ENCODE measurements around the gene LMTK2. TPM values are rescaled to one million over a fixed set of nuclear protein-coding genes. Genes with fewer than 3 reads are reported as not detected.

LMTK2 gene
- total RNA-seq, 1 donor from 2014 or later = 21.6 TPM

- Histone ChIP-seq H3K27ac (no peak overlapping the region), H3K4me1 (peaks cover 32% of the 10 kb centered on the region), H3K4me3 (no peak overlapping the region), H3K36me3 (peaks cover 0 to 14% of the 10 kb centered on the region in 2 donors), H3K9me3 (no peaks in the 10 kb centered on the region), H3K27me3 (no peaks in the 10 kb centered on the region)
- DNase-seq (ENCODE audit: extremely low spot score in 2 of 2) = no peak
- intact Hi-C loops (cut with DNase I) = no loop called here
- TF ChIP-seq CTCF (IDR thresholded peaks at IDR 0.05) (no peak), POLR2AphosphoS5 (IDR thresholded peaks at IDR 0.05; ENCODE audit: insufficient read depth in 1 of 2, low read depth in 1 of 2) (no peak), POLR2A (IDR thresholded peaks at IDR 0.05) (no peak)
Measured at GRCh38 chr7:98249106-98249505, 142.4 kb downstream of the LMTK2 start.

DNA sequence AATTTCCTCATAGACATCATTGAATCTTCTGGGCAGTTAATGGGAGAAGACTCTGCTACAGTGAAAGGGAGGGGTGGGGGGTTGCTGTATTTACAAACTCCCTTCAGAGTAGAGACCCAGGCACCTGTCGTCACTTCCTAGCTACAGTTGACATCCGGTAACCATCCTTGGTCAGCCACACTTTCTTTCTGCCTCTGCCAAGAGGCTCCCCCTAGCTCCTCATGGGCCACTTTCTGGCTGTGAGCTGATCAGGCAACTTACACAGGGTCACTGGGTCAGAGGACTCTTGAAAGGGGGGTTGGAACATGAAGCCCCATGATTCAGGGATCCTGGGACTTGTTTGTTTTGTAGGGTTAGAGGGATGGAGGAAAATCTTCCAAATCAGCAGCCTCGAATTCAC, 144.1 kb downstream of the LMTK2 start:
- TF ChIP-seq POLR2AphosphoS5 (IDR thresholded peaks at IDR 0.05; ENCODE audit: insufficient read depth in 1 of 2, low read depth in 1 of 2) = no peak
- no peak for TF ChIP-seq POLR2A (IDR thresholded peaks at IDR 0.05)
- TF ChIP-seq CTCF (IDR thresholded peaks at IDR 0.05) = no peak
- Histone ChIP-seq H3K27me3 (no peaks in the 10 kb centered on the region), H3K4me3 (peak overlapping the region; percentile 69 to 88), H3K4me1 (peaks cover 32% of the 10 kb centered on the region), H3K36me3 (no peaks in the 10 kb centered on the region), H3K9me3 (no peaks in the 10 kb centered on the region), H3K27ac (peak overlapping the region; percentile 68)
- intact Hi-C loops (cut with DNase I) = loop anchor here (5.0 kb wide), 1 partner anchor 37 kb away; no protein-coding TSS in a partner anchor
- DNase-seq (ENCODE audit: extremely low spot score in 2 of 2) = no peak

GRCh38 chr7:98251231-98251600, 144.6 kb downstream of the LMTK2 start:
- Histone ChIP-seq H3K27ac (peak overlapping the region; percentile 68), H3K9me3 (no peaks in the 10 kb centered on the region), H3K27me3 (no peaks in the 10 kb centered on the region), H3K36me3 (no peaks in the 10 kb centered on the region), H3K4me3 (peak overlapping the region; percentile 69 to 88), H3K4me1 (peaks cover 32% of the 10 kb centered on the region)
- TF ChIP-seq POLR2AphosphoS5 (IDR thresholded peaks at IDR 0.05; ENCODE audit: insufficient read depth in 1 of 2, low read depth in 1 of 2) = no peak
- no peak for TF ChIP-seq POLR2A (IDR thresholded peaks at IDR 0.05)
- no peak for TF ChIP-seq CTCF (IDR thresholded peaks at IDR 0.05)
- no peak for DNase-seq (ENCODE audit: extremely low spot score in 2 of 2)
- intact Hi-C loops (cut with DNase I) = loop anchor here (5.0 kb wide), 1 partner anchor 36 kb away; no protein-coding TSS in a partner anchor

- H3K36me3 ChIP-seq = no peaks in the 10 kb centered on the region
- no peak for TF ChIP-seq CTCF (IDR thresholded peaks at IDR 0.05)
- peak in 1 of 2 donors; percentile 12 for TF ChIP-seq POLR2A (IDR thresholded peaks at IDR 0.05)
- peak in 1 of 2 donors; percentile 75 for TF ChIP-seq POLR2AphosphoS5 (IDR thresholded peaks at IDR 0.05; ENCODE audit: insufficient read depth in 1 of 2, low read depth in 1 of 2)
- H3K4me3 ChIP-seq = peak within 1 kb of the TSS; percentile 69 to 88
- peak within 1 kb of the TSS; percentile 68 for H3K27ac ChIP-seq
- no peaks in the 10 kb centered on the region for H3K27me3 ChIP-seq
- intact Hi-C loops (cut with DNase I) = loop anchor here (5.0 kb wide), 1 partner anchor 35 kb away; no protein-coding TSS in a partner anchor
- peak in 1 of 2 donors; percentile 94 for DNase-seq (ENCODE audit: extremely low spot score in 2 of 2)
- H3K4me1 ChIP-seq = peaks cover 32% of the 10 kb centered on the region
- no peaks in the 10 kb centered on the region for H3K9me3 ChIP-seq
Measured at GRCh38 chr7:98251601-98252424, 145.2 kb downstream of the LMTK2 start, which contains the start of gene TECPR1. TECPR1 (minus strand) TSS chr7:98252232; CDS start chr7:98246146, 6,086 bp downstream.
